Tibial nerve (tissue), 4 donors: ENCODE data around the gene EPHA10.

Source experiments
- EP300 ChIP-seq, 2 donors: sonication (generic); formaldehyde crosslinking; IDR thresholded peaks; one replicate each; pipeline ENCODE4 v1.6.1; 2017; ENCODE audit warnings: antibody characterized with exemption in 2 of 2, mild to moderate bottlenecking in 1 of 2
- POLR2A ChIP-seq, 2 donors: fragments of 450-650 bp; IDR thresholded peaks; one replicate each; pipeline ENCODE4 v1.6.1; 2017; ENCODE audit warnings: antibody characterized with exemption in 2 of 2, mild to moderate bottlenecking in 2 of 2, moderate library complexity in 2 of 2
- TF ChIP-seq, protein P1 (sequence below), 5 experiments: fragments of 200-600 bp in 3 of 5; fragments of 450-650 bp in 2 of 5; sonication (generic) in 3 of 5; IDR thresholded peaks; one replicate each; pipeline ENCODE4 v1.5.1; 2016 to 2019; ENCODE audit warnings: antibody characterized with exemption in 5 of 5, mild to moderate bottlenecking in 3 of 5, moderate library complexity in 2 of 5

DNA sequence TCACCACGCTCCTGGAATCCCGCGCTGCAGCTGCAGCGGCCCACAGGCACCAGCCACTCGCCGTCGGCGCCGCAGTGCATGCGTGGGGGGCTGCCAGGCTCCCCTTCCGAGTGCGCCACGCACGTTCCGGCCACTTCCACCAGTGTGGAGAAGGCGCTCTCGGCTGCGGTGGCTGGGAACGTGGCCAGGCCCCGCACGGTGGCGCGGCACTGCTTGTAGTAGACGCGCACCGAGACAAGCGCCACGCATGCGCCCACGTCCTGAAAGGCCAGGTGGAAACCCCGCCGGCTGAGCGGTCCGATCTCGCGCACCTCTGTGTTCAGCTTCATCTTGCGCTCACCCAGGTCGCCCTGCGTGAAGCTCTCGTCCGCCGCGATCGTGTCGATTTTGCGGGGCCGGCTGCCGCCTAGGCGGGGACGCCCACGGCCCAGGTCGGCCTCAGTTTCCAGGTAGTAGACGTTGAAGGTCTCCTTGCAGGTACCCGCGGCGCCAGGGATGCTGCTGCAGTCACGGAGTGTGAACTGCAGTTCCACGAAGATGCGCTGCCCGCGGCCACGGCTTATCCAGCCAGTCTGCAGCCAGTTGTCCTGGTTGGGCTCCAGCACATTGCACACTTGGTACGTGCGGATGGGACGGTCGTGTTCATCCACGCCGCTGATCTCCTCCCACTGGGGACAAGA, 3.4 kb downstream of the EPHA10 start:
- TF ChIP-seq EP300 (IDR thresholded peaks at IDR 0.05) (no peak), POLR2A (IDR thresholded peaks at IDR 0.05) (no peak)
- TF ChIP-seq, protein P1, sequence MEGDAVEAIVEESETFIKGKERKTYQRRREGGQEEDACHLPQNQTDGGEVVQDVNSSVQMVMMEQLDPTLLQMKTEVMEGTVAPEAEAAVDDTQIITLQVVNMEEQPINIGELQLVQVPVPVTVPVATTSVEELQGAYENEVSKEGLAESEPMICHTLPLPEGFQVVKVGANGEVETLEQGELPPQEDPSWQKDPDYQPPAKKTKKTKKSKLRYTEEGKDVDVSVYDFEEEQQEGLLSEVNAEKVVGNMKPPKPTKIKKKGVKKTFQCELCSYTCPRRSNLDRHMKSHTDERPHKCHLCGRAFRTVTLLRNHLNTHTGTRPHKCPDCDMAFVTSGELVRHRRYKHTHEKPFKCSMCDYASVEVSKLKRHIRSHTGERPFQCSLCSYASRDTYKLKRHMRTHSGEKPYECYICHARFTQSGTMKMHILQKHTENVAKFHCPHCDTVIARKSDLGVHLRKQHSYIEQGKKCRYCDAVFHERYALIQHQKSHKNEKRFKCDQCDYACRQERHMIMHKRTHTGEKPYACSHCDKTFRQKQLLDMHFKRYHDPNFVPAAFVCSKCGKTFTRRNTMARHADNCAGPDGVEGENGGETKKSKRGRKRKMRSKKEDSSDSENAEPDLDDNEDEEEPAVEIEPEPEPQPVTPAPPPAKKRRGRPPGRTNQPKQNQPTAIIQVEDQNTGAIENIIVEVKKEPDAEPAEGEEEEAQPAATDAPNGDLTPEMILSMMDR (IDR thresholded peaks at IDR 0.05), result no peak
